GM12892 (cell line): Measurements from ENCODE around the gene ARL4A.

Experiments
- DNase-seq: peaks from one replicate; pipeline ENCODE4 v3.0.0; 2011; ENCODE audit not compliant: insufficient read length
- FAIRE-seq: peaks from 2 replicates; lab custom pipeline; 2011; peaks lifted over from hg19 to GRCh38; lab: Jason Lieb, UNC
- POLR2A ChIP-seq: IDR thresholded peaks from 2 replicates; pipeline ENCODE4 v1.6.1; 2011; ENCODE audit warnings: low read depth, low read length, control low read depth
- POLR2AphosphoS5 ChIP-seq: IDR thresholded peaks from 2 replicates; pipeline ENCODE4 v1.6.1; 2011; ENCODE audit warnings: low read depth, low read length, control low read depth
- TAF1 ChIP-seq: IDR thresholded peaks from 2 replicates; pipeline ENCODE4 v1.6.1; 2011; ENCODE audit warnings: low read depth, mild to moderate bottlenecking, control low read depth, low read length, borderline replicate concordance

Gene ARL4A

GRCh38 chr7:12731214-12731656, 43.8 kb downstream of the ARL4A start:
- no peak for DNase-seq
- no peak for TF ChIP-seq POLR2AphosphoS5
- FAIRE-seq = no peak

- FAIRE-seq (no peak), DNase-seq (no peak)
- no peak for TF ChIP-seq POLR2A
- no peak for TF ChIP-seq POLR2AphosphoS5
Measured at GRCh38 chr7:12731775-12732174, 44.3 kb downstream of the ARL4A start.

GRCh38 chr7:12732428-12732827, 45.0 kb downstream of the ARL4A start:
- TF ChIP-seq POLR2AphosphoS5 = no peak
- no peak for TF ChIP-seq TAF1
- TF ChIP-seq POLR2A = no peak
- FAIRE-seq = no peak
- no peak for DNase-seq

- FAIRE-seq = no peak
- no peak for DNase-seq
Measured at GRCh38 chr7:12735923-12736322, 48.5 kb downstream of the ARL4A start.

GRCh38 chr7:12737373-12737772, 49.9 kb downstream of the ARL4A start:
- TF ChIP-seq TAF1 (no peak), POLR2A (no peak), POLR2AphosphoS5 (no peak)
- FAIRE-seq (no peak), DNase-seq (no peak)

More at GRCh38 chr7:12735923-12736322, 48.5 kb downstream of the ARL4A start:
- no peak for TF ChIP-seq POLR2A
- TF ChIP-seq POLR2AphosphoS5 = no peak
- no peak for TF ChIP-seq TAF1

- no peak for TF ChIP-seq TAF1
- TF ChIP-seq POLR2AphosphoS5 = no peak
- TF ChIP-seq POLR2A = no peak
- no peak for DNase-seq
- no peak for FAIRE-seq
Measured at GRCh38 chr7:12737836-12738235, 50.4 kb downstream of the ARL4A start.

- TF ChIP-seq TAF1 (no peak), POLR2A (no peak), POLR2AphosphoS5 (no peak)
- FAIRE-seq = no peak
- no peak for DNase-seq
Measured at GRCh38 chr7:12738665-12739064, 51.2 kb downstream of the ARL4A start.
